ENCODE data around the gene OGDHL.

DNA sequence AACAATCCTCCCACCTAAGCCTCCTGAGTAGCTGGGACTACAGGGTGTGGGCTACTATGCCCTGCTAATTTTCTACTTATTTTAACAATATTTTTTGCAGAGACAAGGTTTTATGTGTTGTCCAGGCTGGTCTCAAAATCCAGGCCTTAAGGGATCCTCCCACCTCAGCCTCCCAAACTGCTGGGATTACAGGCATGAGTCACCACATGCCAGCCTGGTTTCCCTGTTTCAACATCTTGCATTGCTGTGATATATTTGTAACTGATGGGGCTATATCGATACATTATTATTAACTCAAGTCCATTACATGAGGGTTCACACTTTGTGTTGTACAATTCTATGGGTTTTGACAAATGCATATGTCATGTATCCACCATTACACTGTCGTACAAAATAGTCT, 41.9 kb upstream of the OGDHL start:
- TF ChIP-seq, protein P1, sequence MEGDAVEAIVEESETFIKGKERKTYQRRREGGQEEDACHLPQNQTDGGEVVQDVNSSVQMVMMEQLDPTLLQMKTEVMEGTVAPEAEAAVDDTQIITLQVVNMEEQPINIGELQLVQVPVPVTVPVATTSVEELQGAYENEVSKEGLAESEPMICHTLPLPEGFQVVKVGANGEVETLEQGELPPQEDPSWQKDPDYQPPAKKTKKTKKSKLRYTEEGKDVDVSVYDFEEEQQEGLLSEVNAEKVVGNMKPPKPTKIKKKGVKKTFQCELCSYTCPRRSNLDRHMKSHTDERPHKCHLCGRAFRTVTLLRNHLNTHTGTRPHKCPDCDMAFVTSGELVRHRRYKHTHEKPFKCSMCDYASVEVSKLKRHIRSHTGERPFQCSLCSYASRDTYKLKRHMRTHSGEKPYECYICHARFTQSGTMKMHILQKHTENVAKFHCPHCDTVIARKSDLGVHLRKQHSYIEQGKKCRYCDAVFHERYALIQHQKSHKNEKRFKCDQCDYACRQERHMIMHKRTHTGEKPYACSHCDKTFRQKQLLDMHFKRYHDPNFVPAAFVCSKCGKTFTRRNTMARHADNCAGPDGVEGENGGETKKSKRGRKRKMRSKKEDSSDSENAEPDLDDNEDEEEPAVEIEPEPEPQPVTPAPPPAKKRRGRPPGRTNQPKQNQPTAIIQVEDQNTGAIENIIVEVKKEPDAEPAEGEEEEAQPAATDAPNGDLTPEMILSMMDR (IDR thresholded peaks at IDR 0.05) = no peak
- TF ChIP-seq POLR2A (IDR thresholded peaks at IDR 0.05) = no peak
